UCSD-AML1 (cell line): Measurements from ENCODE around the gene CAPN14.

Source experiments
- DNase-seq: peaks from one replicate; lab custom pipeline; 2025; ENCODE audit not compliant: unreplicated experiment; lab: John Stamatoyannopoulos, UW

Gene CAPN14

DNA sequence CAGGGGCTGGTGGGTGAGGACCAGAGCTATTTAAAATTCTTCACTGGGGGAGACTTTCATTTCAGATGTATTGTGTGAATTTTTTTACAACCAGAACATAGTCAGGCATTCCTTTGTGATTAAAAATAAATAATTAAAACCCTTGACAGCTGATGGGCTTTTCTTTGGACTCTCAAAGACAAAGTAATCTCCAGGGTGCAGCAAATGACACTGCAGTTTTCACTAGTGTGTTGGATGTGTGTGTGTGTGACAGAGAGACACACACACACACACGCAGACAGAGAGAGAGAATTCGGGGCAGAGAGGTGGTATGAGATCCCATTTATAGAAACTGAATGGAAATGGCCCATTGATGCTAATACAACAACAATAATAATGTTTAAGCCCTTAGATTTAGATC, 68.8 kb downstream of the CAPN14 start:
- DNase-seq = no peak

DNA sequence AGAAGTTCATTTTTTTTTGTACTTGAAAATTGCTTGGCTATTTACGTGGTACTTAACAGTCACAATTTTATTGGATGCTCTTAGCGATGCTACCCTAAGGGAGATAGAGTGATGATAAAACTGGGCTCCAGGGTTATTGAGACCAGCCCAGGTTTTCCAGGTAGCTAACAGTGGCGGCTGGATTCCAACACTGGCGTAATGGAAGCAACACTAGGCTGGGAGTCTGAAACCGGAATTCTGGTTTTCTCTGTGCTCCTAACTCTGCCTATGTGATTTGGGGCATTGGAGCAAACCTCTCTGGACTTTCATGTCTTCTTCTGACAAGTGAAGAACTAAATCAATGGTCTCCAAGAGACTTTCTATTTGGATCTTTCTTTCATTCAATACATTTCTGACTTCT, 69.7 kb downstream of the CAPN14 start:
- DNase-seq = no peak

DNA sequence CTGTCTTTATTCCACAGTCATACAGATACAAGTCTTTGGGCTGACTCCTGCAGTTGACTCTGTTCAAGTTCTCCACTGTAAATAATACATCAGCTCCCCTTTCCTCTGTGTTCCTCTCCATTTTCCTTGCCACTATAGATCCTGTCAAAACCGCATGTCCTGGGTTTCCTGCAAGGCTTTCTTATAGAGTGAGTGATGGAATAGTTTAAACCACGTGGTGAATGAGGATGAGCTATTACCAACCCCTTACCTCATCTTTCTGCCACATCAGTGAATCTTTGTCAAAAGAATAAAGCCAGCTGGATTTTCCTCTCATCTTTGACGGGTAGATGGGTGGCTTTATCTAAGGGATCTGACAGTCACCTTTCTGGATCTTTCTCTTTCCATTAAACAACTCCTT, 75.2 kb downstream of the CAPN14 start:
- no peak for DNase-seq

DNA sequence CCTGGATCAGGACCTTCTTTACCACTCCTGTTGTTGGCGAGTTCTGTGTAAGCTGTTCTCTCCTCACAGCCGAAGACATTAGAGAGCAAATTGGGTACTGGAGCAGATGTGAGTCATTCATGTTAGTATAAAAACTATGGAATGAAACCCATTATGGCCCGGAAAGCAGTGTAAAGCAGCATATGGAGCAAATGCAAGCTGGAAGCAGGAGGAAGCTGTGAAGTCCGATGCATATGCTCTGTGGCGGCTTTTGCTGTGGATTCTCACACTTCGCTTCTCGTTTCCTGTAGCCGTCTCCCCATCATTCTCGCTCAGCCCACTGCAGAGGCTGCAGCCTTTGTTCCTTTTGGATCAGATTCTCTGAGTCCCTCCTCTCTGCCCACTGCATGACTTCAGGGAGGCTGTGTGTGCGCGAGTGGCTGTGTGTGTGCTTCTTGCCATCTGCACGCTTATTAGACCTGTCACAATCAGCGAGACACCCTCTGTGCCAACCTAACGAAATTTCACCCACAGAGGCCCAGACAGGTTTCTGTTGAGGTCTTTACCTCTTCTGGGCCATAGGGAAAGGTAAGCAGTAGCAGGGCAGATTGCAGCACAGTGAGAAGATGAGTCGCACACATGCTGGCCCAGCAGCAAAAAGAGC, 75.8 kb downstream of the CAPN14 start:
- DNase-seq = no peak

DNA sequence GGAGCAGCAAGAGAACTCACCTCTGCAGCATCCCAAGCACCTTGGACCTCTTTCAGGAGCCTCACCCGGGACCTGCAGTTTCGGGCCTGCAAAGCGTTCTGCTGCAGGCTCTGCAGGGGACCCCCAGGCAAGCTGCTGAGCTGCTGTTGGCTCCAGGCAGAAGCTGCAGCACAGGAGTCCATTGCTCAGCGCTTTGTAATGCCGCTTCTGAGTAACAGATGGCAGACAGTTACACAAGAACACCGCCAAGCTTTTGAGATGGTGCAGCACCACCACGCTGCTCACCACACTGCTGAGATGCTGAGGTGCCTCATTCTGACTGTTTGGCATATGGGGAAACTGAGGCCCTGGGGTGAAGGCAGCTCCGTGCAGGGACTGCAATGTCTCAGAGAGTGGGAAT, 77.2 kb downstream of the CAPN14 start:
- no peak for DNase-seq

DNA sequence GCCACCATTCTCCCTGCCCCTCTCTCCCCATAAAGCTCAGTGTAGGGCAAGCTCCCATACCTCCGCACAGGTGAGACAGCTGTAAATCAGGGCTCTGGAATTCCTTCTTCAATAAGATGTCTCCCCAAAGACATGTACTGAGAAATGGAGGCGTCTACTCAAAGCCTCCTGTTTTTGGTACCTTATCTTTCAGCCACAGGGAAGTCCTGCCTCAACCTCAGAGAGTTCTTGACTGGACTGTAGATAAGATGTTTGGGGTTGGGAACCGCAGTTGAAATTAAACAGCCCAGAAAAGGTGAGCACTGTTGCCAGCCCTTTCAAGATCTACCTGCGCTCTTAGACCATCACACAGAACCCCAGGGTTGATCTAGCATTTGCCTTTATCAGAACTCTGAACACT, 77.6 kb downstream of the CAPN14 start:
- no peak for DNase-seq

DNA sequence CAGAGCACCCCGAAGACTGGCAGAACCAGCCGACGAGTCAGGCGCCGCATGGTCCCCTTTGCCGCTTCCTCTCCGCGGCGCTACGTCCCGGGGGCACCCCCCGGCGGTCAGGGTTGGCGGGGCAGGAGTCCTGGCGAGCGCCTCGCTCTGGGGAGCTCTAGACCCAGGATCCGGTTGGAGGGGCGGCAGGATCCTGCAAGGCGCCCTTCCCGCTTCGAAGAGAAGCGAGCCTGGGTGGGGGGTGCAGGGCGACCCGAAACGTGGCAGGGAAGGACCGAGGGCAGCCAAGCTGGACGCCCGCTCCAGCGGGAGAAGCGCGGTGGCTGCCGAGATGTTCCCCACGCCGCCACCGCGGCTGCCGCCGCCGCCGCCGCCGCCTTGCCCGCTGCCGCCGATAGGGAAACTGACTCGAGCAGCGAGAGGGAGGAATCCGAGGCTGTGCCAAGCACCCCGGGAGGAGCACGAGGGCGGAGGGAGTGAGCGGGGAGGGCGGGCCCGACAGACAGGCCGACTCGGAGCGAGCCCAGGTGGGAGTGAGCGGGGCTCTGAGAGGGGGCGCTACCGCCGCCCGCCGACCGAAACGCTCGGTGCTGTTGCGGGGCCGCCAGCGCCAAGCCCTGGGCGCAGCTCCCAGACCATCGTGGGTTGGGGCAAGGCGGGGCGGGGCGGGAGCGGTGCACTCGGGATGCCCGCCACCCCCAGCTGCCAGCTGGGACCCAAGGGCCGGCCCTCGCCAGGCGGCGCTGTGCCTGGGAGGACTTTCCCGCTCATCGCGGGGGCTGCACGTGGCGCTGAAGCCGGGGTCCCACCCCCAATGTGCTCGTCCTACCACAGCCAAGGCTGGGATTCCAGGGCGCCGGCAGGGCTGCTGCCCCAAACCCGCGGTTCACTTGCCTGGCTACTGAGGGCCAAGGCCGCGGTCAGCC, 79.0 kb downstream of the CAPN14 start, which contains the start of gene GALNT14:
TSS of gene GALNT14 (minus strand) at position 404 of the 926 bp plus-strand sequence. CDS start at position 50, 354 bp downstream.
- DNase-seq = peak; percentile 67

DNA sequence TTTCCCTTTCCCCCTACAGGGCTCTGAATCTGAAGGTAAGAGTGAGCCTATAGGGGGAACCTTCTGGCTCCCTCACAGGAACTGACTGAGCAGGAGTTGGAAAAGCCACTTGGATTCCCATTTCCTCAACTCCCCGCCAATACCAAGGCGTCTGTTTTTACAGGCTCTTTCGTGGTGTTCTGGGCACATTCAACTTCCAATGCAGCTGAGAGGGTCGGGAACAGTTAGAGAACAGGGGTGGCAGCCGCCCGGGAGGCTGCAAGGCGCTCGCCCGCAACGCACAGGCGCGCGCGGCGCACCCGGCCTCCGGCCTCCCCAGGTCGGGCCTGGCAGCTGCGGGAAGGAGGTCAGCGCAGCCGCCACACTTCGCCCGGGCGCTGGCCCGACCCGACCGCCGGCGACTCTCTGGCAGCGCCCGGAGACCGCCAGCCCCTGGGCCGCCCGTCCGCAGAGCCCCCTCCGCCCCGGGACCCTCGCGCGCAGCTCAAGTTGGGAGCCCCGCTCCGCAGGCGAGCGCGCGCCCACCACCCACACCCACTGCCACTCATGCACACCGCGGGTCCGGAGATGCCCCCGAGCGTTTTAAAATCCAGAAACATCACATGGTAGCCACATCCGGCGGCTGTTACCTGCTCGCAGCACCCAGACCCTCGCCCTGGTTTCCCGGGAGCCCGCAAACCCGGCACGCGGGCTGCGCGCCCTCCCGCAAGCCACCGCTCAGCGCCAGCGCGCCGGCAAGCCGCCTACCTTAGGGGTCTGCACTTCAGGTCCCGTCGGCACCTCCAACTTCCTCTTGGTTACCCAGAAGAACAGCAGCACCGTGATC, 79.9 kb downstream of the CAPN14 start:
- no peak for DNase-seq

DNA sequence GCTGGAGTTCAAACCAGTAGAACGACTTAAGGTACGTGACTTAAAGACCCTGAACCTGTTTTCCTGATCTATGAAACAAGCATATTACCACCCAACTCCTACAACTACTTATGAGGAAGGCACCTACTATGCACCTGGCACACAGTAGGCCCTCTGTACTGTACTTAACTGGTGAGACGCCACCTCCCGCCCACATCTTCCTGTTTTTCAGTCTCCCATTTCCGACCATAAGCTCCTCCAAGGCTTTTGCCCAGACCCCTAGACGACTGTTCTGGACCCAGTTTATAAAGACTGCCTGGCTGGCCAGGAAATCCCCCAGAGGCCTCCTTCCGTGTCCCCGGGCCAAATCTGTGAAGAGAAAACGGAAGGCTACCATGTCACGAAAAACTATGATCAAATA, 80.6 kb downstream of the CAPN14 start:
- peak; percentile 19 for DNase-seq

DNA sequence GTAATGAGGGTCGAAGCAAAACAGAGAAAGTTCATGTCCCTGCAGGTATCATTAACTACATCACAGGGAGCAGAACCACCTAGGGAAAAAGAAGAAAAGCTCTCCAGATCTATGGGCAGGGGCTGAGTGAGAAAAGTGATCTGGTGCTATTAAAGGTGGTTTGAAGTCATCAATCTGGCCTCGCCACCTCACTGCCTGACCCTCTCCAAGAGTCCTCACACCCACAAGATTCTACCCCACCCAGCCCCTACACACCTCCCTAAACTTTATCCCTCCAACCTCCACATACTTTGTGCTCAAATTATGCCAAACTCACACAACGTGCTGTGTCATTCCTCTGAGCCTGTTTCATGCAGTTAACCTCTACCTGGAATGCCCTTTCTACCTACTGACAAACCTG, 81.3 kb downstream of the CAPN14 start:
- DNase-seq = no peak

DNA sequence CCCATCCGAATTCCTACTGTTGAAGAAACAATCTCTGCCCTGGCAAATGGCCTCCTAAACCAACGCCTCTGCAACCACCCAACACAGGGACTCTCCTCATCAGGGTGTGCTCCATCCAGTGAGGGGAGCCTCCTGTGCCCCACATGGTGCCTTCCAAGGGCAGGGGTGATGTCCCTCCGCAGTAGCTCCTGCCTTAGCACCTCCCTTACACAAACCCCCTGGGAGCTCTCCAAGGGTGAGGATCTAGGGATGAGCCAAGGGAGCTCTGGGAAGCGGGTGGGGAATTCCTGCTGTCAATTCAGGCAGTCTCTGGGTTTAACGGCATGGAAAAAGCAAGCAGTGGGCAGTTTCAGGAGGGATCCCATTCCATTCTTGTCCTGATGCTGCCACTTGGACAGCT, 82.8 kb downstream of the CAPN14 start:
- DNase-seq = no peak

DNA sequence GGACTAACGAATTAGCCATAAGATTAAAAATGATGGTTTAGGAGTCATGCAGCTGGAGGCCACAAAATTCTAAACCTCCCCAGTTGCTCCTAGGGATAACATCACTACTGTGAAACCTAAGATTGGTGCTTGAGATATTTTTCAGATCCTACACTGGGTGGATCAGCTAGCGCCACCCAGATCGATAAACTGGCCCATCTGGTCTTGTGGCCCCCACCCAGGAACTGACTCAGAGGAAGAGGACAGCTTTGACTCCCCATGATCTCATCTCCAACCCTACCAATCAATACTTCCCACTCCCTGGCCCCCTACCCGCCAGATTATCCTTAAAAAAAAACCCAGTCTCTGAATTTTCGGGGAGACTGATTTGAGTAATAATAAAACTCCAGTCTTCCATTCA, 84.5 kb downstream of the CAPN14 start:
- DNase-seq = no peak

DNA sequence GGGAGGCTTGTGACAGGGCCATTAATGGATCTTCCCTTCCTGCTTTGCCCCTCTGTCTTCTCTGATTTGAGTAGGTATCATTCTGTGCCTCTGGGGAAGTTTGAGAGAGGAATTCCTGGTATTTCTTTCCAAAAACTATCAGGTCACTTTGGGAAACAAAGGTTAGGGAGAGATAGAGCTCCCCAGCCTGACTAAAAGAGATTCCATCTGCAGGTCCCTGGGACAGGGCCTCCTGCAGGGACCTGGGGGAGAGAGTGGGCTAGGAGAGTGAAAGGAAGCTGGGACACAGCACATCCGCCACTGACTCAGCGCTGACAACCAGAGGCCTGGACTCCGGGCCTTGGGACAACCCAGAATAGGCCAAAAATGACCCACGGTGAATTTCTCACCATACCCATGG, 85.4 kb downstream of the CAPN14 start:
- no peak for DNase-seq

DNA sequence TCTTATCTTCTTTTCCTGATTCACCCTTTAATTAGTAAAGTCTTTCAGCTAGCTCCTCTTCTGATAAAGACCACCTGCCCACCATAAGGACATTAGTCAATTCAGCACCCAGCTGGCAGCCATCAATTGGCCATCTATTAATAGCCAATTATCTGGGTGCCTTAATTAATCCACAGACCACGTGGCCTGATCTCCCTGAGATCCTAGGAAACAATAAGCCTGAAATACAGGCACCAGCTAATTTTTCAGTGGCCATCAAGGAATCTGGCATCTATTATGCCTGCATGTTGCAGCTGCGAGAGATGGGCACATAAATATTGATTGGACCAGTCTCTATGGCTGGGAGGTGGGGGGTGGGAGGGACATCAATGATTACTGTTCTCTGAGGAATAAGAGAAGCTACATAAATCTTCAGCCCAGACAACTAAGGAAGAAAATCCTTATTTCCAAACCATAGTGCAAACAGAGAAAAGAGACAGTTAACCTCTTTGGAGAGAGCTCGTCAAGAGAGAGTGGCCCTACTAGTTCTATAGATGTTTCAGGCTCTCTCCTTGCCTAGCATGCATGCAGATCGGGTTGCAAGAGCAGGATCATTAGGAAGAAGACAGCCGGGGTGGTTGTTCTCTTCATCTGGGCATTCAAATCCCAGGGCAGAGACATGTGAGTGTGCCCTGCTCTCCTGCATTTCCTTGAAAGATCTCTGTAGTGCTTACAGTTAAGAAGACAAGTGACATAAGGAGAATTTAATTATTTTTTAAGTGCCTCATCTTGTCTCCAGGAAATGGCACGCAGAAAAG, 87.7 kb downstream of the CAPN14 start:
- no peak for DNase-seq

DNA sequence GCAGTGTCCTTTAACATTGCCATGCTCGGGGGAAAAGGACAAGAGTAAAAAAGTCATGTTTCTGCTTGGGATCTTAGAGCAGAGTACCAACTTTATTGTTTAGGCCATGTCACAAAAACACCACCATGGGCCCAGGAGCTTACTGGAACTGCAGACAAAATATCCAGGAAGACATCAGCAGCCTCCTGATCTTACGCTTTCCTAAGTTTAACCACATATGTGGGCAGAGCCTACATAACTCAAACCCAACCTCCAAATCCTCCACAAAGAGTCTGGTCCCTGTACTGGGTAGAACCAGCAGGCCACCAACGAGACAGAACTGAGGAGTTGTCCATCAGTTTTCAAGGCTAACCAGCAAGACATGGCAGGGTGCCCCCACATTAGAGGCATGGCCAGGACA, 89.4 kb downstream of the CAPN14 start:
- DNase-seq = no peak

DNA sequence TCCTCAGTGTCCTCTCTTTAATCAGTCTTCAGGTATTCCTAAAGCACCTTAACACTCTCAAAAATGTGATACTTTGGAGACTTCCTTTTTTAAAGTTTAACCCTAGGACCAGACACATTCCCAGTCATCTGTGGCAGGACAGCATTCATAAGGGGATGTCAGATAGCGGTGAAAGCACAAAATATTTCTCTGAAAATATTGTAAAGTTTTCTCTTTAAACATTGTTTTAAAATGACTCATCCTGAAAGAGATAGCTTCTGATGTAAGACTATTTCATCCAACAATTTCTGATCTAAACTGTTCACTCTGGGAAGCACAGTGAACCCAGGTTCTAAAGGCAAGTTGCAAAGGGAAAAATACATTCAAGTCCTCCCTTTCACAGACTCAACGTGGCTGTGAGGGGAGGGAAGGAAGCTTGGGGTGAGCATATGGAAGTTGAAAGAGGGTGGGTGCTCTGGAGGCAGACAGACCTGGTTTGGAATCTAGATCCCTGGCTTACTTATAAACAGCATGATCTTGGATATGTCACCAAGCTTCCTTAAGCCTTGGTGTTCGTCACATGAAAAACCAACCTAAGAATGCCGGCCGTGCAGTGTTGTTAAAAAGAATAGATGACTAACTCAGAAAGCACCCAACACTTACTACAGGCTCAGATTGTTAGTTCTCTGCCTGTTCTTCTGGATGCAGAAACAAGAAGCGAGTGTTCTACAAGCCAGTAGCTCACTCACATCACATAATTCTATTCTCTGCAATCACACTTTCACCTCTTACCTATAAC, 91.2 kb downstream of the CAPN14 start:
- DNase-seq = no peak

DNA sequence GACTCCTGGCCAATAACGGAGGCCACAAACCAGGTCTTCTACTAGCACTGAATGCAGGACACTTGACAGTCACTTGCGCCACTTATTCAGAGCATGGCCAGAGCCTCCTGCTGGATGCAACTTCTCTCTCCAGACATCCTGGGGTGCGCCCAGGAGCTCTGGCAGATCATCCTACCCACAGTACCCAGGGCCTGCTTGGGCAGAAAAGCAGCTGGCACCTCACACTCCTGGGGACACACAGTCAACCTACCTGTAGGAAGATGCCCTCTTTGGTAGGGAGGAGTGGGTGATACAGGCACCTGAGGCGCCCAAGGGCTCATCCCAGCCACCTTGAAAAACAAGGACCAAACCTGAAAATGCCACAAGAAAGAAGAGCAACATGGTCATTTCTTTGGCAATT, 92.4 kb downstream of the CAPN14 start:
- no peak for DNase-seq
